K562 (cell line): Measurements from ENCODE around the gene ZNF501.

Source experiments
- ELF1 ChIP-seq: fragments of 200-800 bp; sonication (Bioruptor generic); IDR thresholded peaks from 2 replicates; pipeline ENCODE4 v1.6.1; 2016; ENCODE audit warnings: missing genetic modification characterization, missing compliant biosample characterization
- GATA2 ChIP-seq: sonication (generic); formaldehyde crosslinking; IDR thresholded peaks from 2 replicates; pipeline ENCODE4 v1.4.0; 2020; ENCODE audit warnings: mild to moderate bottlenecking, missing genetic modification reagents
- MYNN ChIP-seq, 2 experiments: sonication (generic); formaldehyde crosslinking in 1 of 2; IDR thresholded peaks; 2 replicates each; pipeline versions ENCODE4 v1.5.0 to v1.6.1; 2016 to 2020; ENCODE audit warnings: antibody characterized with exemption in 1 of 2, missing genetic modification reagents in 1 of 2
- NFIC ChIP-seq: fragments of 450-650 bp; IDR thresholded peaks from 2 replicates; pipeline ENCODE4 v1.6.1; 2017; ENCODE audit warnings: mild to moderate bottlenecking, inconsistent platforms
- POLR2AphosphoS5 ChIP-seq: IDR thresholded peaks from 2 replicates; pipeline ENCODE4 v1.6.1; 2011; ENCODE audit warnings: mild to moderate bottlenecking, low read depth, low read length, moderate library complexity; ENCODE audit not compliant: control insufficient read depth, insufficient read depth
- TF ChIP-seq, protein P1 (sequence below): fragments of 250-450 bp; sonication (Bioruptor Pico); IDR thresholded peaks from 2 replicates; pipeline ENCODE4 v1.8.0; 2021; ENCODE audit warnings: moderate library complexity, mild to moderate bottlenecking, inconsistent platforms
- TF ChIP-seq, protein P2 (sequence below): sonication (generic); formaldehyde crosslinking; IDR thresholded peaks from 2 replicates; pipeline ENCODE4 v1.8.1; 2023; ENCODE audit warnings: mild to moderate bottlenecking, missing genetic modification reagents
- TF ChIP-seq, protein P3 (sequence below): fragments of 150-350 bp; conservative IDR thresholded peaks from 2 replicates; pipeline ENCODE4 v1.6.1; 2014; ENCODE audit warnings: low read length

DNA sequence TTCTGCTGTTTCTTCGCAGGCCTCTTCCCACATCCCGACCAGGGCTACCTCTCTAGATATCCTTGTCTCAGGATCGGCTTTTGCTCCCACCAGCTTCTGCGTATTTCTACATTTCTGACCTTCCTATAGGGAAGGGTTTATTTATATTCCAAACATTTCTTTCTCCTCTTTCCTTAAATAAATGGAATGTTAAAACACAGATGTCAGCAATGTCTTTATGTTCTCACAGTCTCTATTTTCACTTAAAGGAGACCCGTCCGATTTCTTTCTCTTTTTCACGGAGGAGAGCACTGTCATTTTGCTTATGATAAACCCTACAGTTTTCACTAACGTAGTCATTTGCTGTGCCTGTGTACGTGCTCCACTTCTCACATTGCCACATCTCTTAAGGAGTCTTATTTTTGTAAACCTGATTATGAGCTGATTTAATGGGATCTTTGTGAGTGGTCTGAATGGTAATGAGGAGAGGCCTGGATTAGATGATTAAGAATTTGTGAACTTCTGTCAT lies 32.8 kb downstream of the ZNF501 start:
- TF ChIP-seq POLR2AphosphoS5 (no peak), NFIC (no peak), ELF1 (tag) (no peak), GATA2 (CRISPR knock-in tag) (no peak), MYNN (IDR thresholded peaks at IDR 0.05) (no peak), MYNN (CRISPR knock-in tag; IDR thresholded peaks at IDR 0.05) (no peak)
- TF ChIP-seq, protein P1, sequence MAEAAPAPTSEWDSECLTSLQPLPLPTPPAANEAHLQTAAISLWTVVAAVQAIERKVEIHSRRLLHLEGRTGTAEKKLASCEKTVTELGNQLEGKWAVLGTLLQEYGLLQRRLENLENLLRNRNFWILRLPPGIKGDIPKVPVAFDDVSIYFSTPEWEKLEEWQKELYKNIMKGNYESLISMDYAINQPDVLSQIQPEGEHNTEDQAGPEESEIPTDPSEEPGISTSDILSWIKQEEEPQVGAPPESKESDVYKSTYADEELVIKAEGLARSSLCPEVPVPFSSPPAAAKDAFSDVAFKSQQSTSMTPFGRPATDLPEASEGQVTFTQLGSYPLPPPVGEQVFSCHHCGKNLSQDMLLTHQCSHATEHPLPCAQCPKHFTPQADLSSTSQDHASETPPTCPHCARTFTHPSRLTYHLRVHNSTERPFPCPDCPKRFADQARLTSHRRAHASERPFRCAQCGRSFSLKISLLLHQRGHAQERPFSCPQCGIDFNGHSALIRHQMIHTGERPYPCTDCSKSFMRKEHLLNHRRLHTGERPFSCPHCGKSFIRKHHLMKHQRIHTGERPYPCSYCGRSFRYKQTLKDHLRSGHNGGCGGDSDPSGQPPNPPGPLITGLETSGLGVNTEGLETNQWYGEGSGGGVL (CRISPR knock-in tag): no peak
- TF ChIP-seq, protein P2, sequence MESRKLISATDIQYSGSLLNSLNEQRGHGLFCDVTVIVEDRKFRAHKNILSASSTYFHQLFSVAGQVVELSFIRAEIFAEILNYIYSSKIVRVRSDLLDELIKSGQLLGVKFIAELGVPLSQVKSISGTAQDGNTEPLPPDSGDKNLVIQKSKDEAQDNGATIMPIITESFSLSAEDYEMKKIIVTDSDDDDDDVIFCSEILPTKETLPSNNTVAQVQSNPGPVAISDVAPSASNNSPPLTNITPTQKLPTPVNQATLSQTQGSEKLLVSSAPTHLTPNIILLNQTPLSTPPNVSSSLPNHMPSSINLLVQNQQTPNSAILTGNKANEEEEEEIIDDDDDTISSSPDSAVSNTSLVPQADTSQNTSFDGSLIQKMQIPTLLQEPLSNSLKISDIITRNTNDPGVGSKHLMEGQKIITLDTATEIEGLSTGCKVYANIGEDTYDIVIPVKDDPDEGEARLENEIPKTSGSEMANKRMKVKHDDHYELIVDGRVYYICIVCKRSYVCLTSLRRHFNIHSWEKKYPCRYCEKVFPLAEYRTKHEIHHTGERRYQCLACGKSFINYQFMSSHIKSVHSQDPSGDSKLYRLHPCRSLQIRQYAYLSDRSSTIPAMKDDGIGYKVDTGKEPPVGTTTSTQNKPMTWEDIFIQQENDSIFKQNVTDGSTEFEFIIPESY (CRISPR knock-in tag): no peak
- TF ChIP-seq, protein P3, sequence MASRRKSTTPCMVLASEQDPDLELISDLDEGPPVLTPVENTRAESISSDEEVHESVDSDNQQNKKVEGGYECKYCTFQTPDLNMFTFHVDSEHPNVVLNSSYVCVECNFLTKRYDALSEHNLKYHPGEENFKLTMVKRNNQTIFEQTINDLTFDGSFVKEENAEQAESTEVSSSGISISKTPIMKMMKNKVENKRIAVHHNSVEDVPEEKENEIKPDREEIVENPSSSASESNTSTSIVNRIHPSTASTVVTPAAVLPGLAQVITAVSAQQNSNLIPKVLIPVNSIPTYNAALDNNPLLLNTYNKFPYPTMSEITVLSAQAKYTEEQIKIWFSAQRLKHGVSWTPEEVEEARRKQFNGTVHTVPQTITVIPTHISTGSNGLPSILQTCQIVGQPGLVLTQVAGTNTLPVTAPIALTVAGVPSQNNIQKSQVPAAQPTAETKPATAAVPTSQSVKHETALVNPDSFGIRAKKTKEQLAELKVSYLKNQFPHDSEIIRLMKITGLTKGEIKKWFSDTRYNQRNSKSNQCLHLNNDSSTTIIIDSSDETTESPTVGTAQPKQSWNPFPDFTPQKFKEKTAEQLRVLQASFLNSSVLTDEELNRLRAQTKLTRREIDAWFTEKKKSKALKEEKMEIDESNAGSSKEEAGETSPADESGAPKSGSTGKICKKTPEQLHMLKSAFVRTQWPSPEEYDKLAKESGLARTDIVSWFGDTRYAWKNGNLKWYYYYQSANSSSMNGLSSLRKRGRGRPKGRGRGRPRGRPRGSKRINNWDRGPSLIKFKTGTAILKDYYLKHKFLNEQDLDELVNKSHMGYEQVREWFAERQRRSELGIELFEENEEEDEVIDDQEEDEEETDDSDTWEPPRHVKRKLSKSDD: no peak
